ENCODE results near the gene KCNIP1. TPM values are rescaled to one million over a fixed set of nuclear protein-coding genes. Genes with fewer than 3 reads are reported as not detected.

The KCNIP1 gene
- total RNA-seq: 1 to 10 TPM in 2 of 4 donors, not detected in 2; 1.2 to 2.7 TPM

- peak within 1 kb of the TSS in 2 of 4 donors; percentile 16 to 41 for H3K4me3 ChIP-seq
- peaks cover 27% of the 10 kb centered on the region for H3K27me3 ChIP-seq
- H3K27ac ChIP-seq: no peak within 1 kb of the TSS
- TF ChIP-seq EP300 (IDR thresholded peaks at IDR 0.05; ENCODE audit: low read depth): no peak
- no peak for TF ChIP-seq CTCF (IDR thresholded peaks at IDR 0.05)
- no peak for TF ChIP-seq POLR2AphosphoS5 (IDR thresholded peaks at IDR 0.05)
- TF ChIP-seq POLR2A (IDR thresholded peaks at IDR 0.05): no peak
- no peak for DNase-seq
- 22% methylated on average over 34 of the region's 65 CpGs; no CpG with 5 or more reads in 1 of the 2 donors for WGBS, 2 donors (ENCODE audit: low coverage in 1 of 2)
- intact Hi-C loops (cut with DNase I; ENCODE audit: low total_unique reads) (no loop called here), in situ Hi-C loops (cut with MboI; ENCODE audit: low pct_ligation_motif_present in 1 of 4, low pct_unique_long_range_greater_than_20kb in 1 of 4, low sequenced_read_pairs in 3 of 4) (no loop called here)
- H3K36me3 ChIP-seq: no peaks in the 10 kb centered on the region
- H3K4me1 ChIP-seq: peaks cover 0 to 4% (median 0%) of the 10 kb centered on the region in 4 donors
- no peaks in the 10 kb centered on the region for H3K9me3 ChIP-seq
These were observed at the start of gene KCNIP1 for GRCh38 chr5:170503990-170504596. TSS of gene KCNIP1 (plus strand) at chr5:170504020.

- no peak for DNase-seq
- Histone ChIP-seq H3K9me3 (no peaks in the 10 kb centered on the region), H3K4me3 (no peak overlapping the region), H3K36me3 (no peaks in the 10 kb centered on the region), H3K4me1 (no peaks in the 10 kb centered on the region), H3K27ac (no peak overlapping the region), H3K27me3 (no peaks in the 10 kb centered on the region)
- TF ChIP-seq EP300 (IDR thresholded peaks at IDR 0.05; ENCODE audit: low read depth): no peak
- TF ChIP-seq POLR2A (IDR thresholded peaks at IDR 0.05): no peak
- TF ChIP-seq CTCF (IDR thresholded peaks at IDR 0.05): no peak
- no peak for TF ChIP-seq POLR2AphosphoS5 (IDR thresholded peaks at IDR 0.05)
- in situ Hi-C loops (cut with MboI; ENCODE audit: low pct_ligation_motif_present in 1 of 4, low pct_unique_long_range_greater_than_20kb in 1 of 4, low sequenced_read_pairs in 3 of 4): no loop called here
- 82 to 89% methylated on average over 1 of the region's 1 CpG for WGBS, 2 donors (ENCODE audit: low coverage in 1 of 2)
- intact Hi-C loops (cut with DNase I; ENCODE audit: low total_unique reads): no loop called here
These were observed 40.4 kb upstream of the KCNIP1 start for GRCh38 chr5:170463426-170463825.

- Histone ChIP-seq H3K27me3 (no peaks in the 10 kb centered on the region), H3K27ac (no peak overlapping the region), H3K4me1 (no peaks in the 10 kb centered on the region), H3K4me3 (no peak overlapping the region), H3K9me3 (no peaks in the 10 kb centered on the region), H3K36me3 (no peaks in the 10 kb centered on the region)
- intact Hi-C loops (cut with DNase I; ENCODE audit: low total_unique reads) (no loop called here), in situ Hi-C loops (cut with MboI; ENCODE audit: low pct_ligation_motif_present in 1 of 4, low pct_unique_long_range_greater_than_20kb in 1 of 4, low sequenced_read_pairs in 3 of 4) (no loop called here)
- TF ChIP-seq POLR2AphosphoS5 (IDR thresholded peaks at IDR 0.05): no peak
- no peak for TF ChIP-seq EP300 (IDR thresholded peaks at IDR 0.05; ENCODE audit: low read depth)
- DNase-seq: no peak
- 46 to 64% methylated on average over 2 to 10 of the region's 10 CpGs for WGBS, 2 donors (ENCODE audit: low coverage in 1 of 2)
These were observed 39.3 kb upstream of the KCNIP1 start for GRCh38 chr5:170464280-170465127.

GRCh38 chr5:170466553-170466952 is 37.3 kb upstream of the KCNIP1 start:
- 92% methylated on average over 3 of the region's 3 CpGs; no CpG with 5 or more reads in 1 of the 2 donors for WGBS, 2 donors (ENCODE audit: low coverage in 1 of 2)
- in situ Hi-C loops (cut with MboI; ENCODE audit: low pct_ligation_motif_present in 1 of 4, low pct_unique_long_range_greater_than_20kb in 1 of 4, low sequenced_read_pairs in 3 of 4): no loop called here
- Histone ChIP-seq H3K27me3 (no peaks in the 10 kb centered on the region), H3K27ac (no peak overlapping the region), H3K4me3 (no peak overlapping the region), H3K4me1 (no peaks in the 10 kb centered on the region), H3K9me3 (no peaks in the 10 kb centered on the region), H3K36me3 (no peaks in the 10 kb centered on the region)
- no peak for DNase-seq
- TF ChIP-seq POLR2AphosphoS5 (IDR thresholded peaks at IDR 0.05) (no peak), EP300 (IDR thresholded peaks at IDR 0.05; ENCODE audit: low read depth) (no peak), POLR2A (IDR thresholded peaks at IDR 0.05) (no peak), CTCF (IDR thresholded peaks at IDR 0.05) (no peak)
- intact Hi-C loops (cut with DNase I; ENCODE audit: low total_unique reads): no loop called here

All from transverse colon (tissue), 4 donors.